Breast epithelium (tissue), 3 donors: Measurements from ENCODE around the gene SLC66A1.

Experiments
- POLR2A ChIP-seq: fragments of 450-650 bp; IDR thresholded peaks from one replicate; pipeline ENCODE4 v1.6.1; 2016; ENCODE audit warnings: antibody characterized with exemption, mild to moderate bottlenecking, moderate library complexity
- POLR2AphosphoS5 ChIP-seq, 3 donors: sonication (generic); formaldehyde crosslinking; IDR thresholded peaks; one replicate each; pipeline ENCODE4 v1.6.1; 2017; ENCODE audit warnings: antibody characterized with exemption in 3 of 3
- TF ChIP-seq, protein P1 (sequence below), 3 donors: fragments of 450-650 bp; IDR thresholded peaks; one replicate each; pipeline ENCODE4 v1.5.1; 2016 to 2017; ENCODE audit warnings: antibody characterized with exemption in 3 of 3, mild to moderate bottlenecking in 3 of 3, moderate library complexity in 3 of 3

DNA sequence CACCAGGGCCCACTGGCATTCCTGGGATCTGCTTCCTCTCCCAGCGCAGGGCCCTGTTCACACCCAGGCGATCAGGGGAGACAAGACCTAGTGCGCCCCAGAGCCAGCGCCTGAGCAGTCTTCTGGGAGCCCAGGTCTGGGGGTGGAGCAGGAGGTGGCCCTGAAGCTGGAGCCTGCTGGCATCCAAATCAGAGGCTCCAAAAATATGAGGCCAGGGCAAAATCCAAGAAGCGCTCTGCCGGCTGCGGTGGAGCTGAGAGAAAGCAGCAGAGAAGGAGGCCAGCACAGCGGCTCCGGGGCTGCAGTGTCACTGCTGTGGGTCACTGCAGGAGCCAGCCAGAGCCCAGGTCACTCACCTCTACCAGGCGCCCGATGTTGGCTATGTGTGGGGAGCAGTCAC lies 32.7 kb downstream of the SLC66A1 start:
- TF ChIP-seq, protein P1, sequence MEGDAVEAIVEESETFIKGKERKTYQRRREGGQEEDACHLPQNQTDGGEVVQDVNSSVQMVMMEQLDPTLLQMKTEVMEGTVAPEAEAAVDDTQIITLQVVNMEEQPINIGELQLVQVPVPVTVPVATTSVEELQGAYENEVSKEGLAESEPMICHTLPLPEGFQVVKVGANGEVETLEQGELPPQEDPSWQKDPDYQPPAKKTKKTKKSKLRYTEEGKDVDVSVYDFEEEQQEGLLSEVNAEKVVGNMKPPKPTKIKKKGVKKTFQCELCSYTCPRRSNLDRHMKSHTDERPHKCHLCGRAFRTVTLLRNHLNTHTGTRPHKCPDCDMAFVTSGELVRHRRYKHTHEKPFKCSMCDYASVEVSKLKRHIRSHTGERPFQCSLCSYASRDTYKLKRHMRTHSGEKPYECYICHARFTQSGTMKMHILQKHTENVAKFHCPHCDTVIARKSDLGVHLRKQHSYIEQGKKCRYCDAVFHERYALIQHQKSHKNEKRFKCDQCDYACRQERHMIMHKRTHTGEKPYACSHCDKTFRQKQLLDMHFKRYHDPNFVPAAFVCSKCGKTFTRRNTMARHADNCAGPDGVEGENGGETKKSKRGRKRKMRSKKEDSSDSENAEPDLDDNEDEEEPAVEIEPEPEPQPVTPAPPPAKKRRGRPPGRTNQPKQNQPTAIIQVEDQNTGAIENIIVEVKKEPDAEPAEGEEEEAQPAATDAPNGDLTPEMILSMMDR (IDR thresholded peaks at IDR 0.05): no peak
- no peak for TF ChIP-seq POLR2A
- TF ChIP-seq POLR2AphosphoS5 (IDR thresholded peaks at IDR 0.05): no peak
